Duodenal mucosa (tissue), 2 donors: ENCODE measurements around the gene FSTL5.

Experiments
- H3K27ac ChIP-seq: one replicate; pipeline ENCODE4 v1.7.0; 2013; ENCODE audit warnings: low read depth, low read length
- H3K27me3 ChIP-seq, 2 donors: one replicate each; pipeline ENCODE4 v1.7.0; 2013; ENCODE audit warnings: low read length in 2 of 2, control low read depth in 1 of 2; ENCODE audit not compliant: insufficient read depth in 2 of 2, control insufficient read depth in 1 of 2
- H3K36me3 ChIP-seq, 2 donors: one replicate each; pipeline ENCODE4 v1.7.0; 2013; ENCODE audit warnings: low read length in 2 of 2, control low read depth in 1 of 2; ENCODE audit not compliant: insufficient read depth in 2 of 2, control insufficient read depth in 1 of 2
- H3K4me1 ChIP-seq, 2 donors: one replicate each; pipeline ENCODE4 v1.7.0; 2013; ENCODE audit warnings: low read length in 2 of 2, control low read depth in 1 of 2; ENCODE audit not compliant: insufficient read depth in 2 of 2, control insufficient read depth in 1 of 2
- H3K4me3 ChIP-seq, 2 donors: one replicate each; pipeline ENCODE4 v1.7.0; 2013; ENCODE audit warnings: low read length in 2 of 2, low read depth in 1 of 2
- H3K9ac ChIP-seq, 2 donors: one replicate each; pipeline ENCODE4 v1.7.0; 2013; ENCODE audit warnings: low read length in 2 of 2, low read depth in 1 of 2
- H3K9me3 ChIP-seq, 2 donors: one replicate each; pipeline ENCODE4 v1.7.0; 2013; ENCODE audit warnings: low read length in 2 of 2, control low read depth in 1 of 2; ENCODE audit not compliant: control insufficient read depth in 1 of 2

FSTL5 gene

DNA sequence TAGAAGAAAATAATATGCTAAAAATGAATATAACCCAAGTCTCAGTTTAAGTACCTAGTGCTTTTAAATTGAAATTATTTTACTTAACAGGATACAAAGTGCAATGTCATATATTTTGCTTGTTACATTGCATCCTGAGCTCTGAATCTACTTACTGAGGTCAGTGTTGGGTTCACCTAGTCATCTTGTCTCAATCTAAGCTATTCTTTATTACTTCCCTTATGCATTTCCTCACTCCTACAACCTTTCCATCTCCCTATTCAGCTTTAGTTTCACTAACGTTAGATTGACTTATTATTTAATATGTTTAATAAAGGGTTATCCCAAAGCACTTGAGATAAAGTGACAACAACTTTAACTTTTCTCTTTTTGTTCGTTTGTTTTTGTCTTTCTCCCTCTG is 483.7 kb downstream of the FSTL5 start:
- H3K27ac ChIP-seq, result no peak overlapping the region
- no peaks in the 10 kb centered on the region for H3K27me3 ChIP-seq
- H3K9ac ChIP-seq, result no peak overlapping the region
- no peaks in the 10 kb centered on the region for H3K4me1 ChIP-seq
- H3K36me3 ChIP-seq, result no peaks in the 10 kb centered on the region
- no peak overlapping the region for H3K4me3 ChIP-seq
- H3K9me3 ChIP-seq, result no peaks in the 10 kb centered on the region

- no peak overlapping the region for H3K9ac ChIP-seq
- H3K36me3 ChIP-seq, result no peaks in the 10 kb centered on the region
- H3K4me3 ChIP-seq, result no peak overlapping the region
- no peaks in the 10 kb centered on the region for H3K27me3 ChIP-seq
- no peak overlapping the region for H3K27ac ChIP-seq
- H3K4me1 ChIP-seq, result no peaks in the 10 kb centered on the region
- H3K9me3 ChIP-seq, result no peaks in the 10 kb centered on the region
These were observed 499.1 kb downstream of the FSTL5 start for GRCh38 chr4:161664740-161665139.

- Histone ChIP-seq H3K9ac (no peak overlapping the region), H3K4me3 (no peak overlapping the region), H3K27ac (no peak overlapping the region), H3K27me3 (no peaks in the 10 kb centered on the region), H3K4me1 (no peaks in the 10 kb centered on the region), H3K36me3 (no peaks in the 10 kb centered on the region), H3K9me3 (no peaks in the 10 kb centered on the region)
These were observed 500.0 kb downstream of the FSTL5 start for GRCh38 chr4:161663844-161664243.

- no peak overlapping the region for H3K9ac ChIP-seq
- no peaks in the 10 kb centered on the region for H3K4me1 ChIP-seq
- H3K9me3 ChIP-seq, result no peaks in the 10 kb centered on the region
- no peaks in the 10 kb centered on the region for H3K27me3 ChIP-seq
- no peaks in the 10 kb centered on the region for H3K36me3 ChIP-seq
- no peak overlapping the region for H3K27ac ChIP-seq
- H3K4me3 ChIP-seq, result no peak overlapping the region
These were observed 505.1 kb downstream of the FSTL5 start for GRCh38 chr4:161658676-161659075.

GRCh38 chr4:161657616-161658015 is 506.2 kb downstream of the FSTL5 start:
- Histone ChIP-seq H3K4me3 (no peak overlapping the region), H3K36me3 (no peaks in the 10 kb centered on the region), H3K27ac (no peak overlapping the region), H3K4me1 (no peaks in the 10 kb centered on the region), H3K9me3 (no peaks in the 10 kb centered on the region), H3K27me3 (no peaks in the 10 kb centered on the region), H3K9ac (no peak overlapping the region)

GRCh38 chr4:161656594-161656993 is 507.2 kb downstream of the FSTL5 start:
- Histone ChIP-seq H3K27me3 (no peaks in the 10 kb centered on the region), H3K36me3 (no peaks in the 10 kb centered on the region), H3K27ac (no peak overlapping the region), H3K4me1 (no peaks in the 10 kb centered on the region), H3K4me3 (no peak overlapping the region), H3K9me3 (no peaks in the 10 kb centered on the region), H3K9ac (no peak overlapping the region)

DNA sequence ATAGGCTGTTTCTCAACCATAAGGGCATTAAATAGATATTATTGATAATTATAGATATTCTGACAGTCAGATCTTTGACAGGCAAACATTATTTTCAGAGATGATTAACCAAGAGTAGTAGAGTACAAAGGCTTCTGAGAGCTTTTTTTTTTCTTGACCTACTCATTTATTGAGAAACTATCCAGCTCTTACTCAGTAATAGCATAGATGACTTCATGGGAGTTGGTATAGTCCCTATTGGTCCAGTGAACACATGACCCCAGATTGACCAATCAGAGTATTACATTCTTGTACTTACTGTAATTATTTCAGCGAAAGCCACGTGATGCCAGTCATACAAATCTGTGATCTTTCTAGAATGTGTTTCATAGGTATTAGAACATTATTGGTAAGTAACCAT is 508.7 kb downstream of the FSTL5 start:
- Histone ChIP-seq H3K9ac (no peak overlapping the region), H3K36me3 (no peaks in the 10 kb centered on the region), H3K27ac (no peak overlapping the region), H3K4me1 (no peaks in the 10 kb centered on the region), H3K9me3 (no peaks in the 10 kb centered on the region), H3K4me3 (no peak overlapping the region), H3K27me3 (no peaks in the 10 kb centered on the region)

- H3K36me3 ChIP-seq, result no peaks in the 10 kb centered on the region
- no peak overlapping the region for H3K9ac ChIP-seq
- no peaks in the 10 kb centered on the region for H3K4me1 ChIP-seq
- no peak overlapping the region for H3K4me3 ChIP-seq
- H3K9me3 ChIP-seq, result no peaks in the 10 kb centered on the region
- H3K27ac ChIP-seq, result no peak overlapping the region
- H3K27me3 ChIP-seq, result no peaks in the 10 kb centered on the region
These were observed 510.1 kb downstream of the FSTL5 start for GRCh38 chr4:161653697-161654096.

GRCh38 chr4:161651586-161651985 is 512.2 kb downstream of the FSTL5 start:
- H3K4me3 ChIP-seq, result no peak overlapping the region
- H3K36me3 ChIP-seq, result no peaks in the 10 kb centered on the region
- no peaks in the 10 kb centered on the region for H3K4me1 ChIP-seq
- H3K9me3 ChIP-seq, result peaks cover 0 to 3% of the 10 kb centered on the region in 2 donors
- no peaks in the 10 kb centered on the region for H3K27me3 ChIP-seq
- no peak overlapping the region for H3K9ac ChIP-seq
- no peak overlapping the region for H3K27ac ChIP-seq

DNA sequence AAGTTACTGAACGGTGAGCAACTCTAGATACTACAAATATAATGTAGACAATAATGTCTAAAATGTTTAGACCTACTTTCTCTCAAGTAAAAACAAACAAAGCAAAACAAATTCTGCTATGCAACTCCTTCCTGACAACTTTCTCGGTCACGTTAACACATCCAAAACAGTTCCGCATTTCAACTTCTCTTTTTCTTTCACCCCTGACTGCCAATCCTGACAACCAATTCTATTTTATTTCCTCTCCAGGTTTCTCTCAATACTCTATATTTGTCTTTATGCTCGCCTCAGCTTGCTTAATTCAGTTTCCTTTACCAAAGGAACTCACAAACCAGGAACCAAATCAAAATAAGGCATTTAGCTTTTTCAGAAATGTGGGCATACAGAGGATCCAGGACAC is 513.0 kb downstream of the FSTL5 start:
- Histone ChIP-seq H3K27me3 (no peaks in the 10 kb centered on the region), H3K9ac (no peak overlapping the region), H3K9me3 (peaks cover 0 to 3% of the 10 kb centered on the region in 2 donors), H3K4me3 (no peak overlapping the region), H3K27ac (no peak overlapping the region), H3K4me1 (no peaks in the 10 kb centered on the region), H3K36me3 (no peaks in the 10 kb centered on the region)

DNA sequence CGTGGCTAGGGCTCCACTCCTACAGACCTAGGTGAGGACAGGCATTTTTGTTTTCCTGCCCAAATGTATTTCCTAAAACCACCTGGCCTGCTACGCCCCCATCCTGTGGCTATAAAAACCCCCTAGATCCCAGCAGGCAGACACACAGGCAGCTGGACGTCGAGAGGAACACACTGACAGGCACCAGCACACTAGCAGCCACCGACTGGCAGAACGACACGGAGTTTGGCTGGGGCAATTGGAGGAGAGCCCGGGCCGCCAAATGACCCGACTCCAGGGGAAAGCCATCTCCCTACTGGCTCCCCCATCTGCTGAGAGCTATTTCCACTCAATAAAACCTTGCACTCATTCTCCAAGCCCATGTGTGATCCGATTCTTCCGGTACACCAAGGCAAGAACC is 516.0 kb downstream of the FSTL5 start:
- Histone ChIP-seq H3K4me1 (no peaks in the 10 kb centered on the region), H3K27ac (no peak overlapping the region), H3K4me3 (no peak overlapping the region)

More for the DNA sequence above, 516.0 kb downstream of the FSTL5 start:
- Histone ChIP-seq H3K9ac (no peak overlapping the region), H3K9me3 (peaks cover 0 to 3% of the 10 kb centered on the region in 2 donors), H3K27me3 (no peaks in the 10 kb centered on the region), H3K36me3 (no peaks in the 10 kb centered on the region)
